Stimulated activated CD4-positive, alpha-beta T cell treated with anti-CD3 and anti-CD28 coated beads, Interleukin-1b, Interleukin-23, amount 100 ng/mL, for 4 hours (primary cell): Measurements from ENCODE around the gene INPP4A.
"Not testable (repeated sequence)": the region's sequence is repeated elsewhere in the genome, so short reads cannot be mapped to it uniquely, and the experiment has no call there.

Experiments used
- DNase-seq, 2 donors: peaks; one replicate each; pipeline ENCODE4 v3.0.0-alpha.2; 2020; ENCODE audit warnings: low read depth in 2 of 2

INPP4A gene

DNA sequence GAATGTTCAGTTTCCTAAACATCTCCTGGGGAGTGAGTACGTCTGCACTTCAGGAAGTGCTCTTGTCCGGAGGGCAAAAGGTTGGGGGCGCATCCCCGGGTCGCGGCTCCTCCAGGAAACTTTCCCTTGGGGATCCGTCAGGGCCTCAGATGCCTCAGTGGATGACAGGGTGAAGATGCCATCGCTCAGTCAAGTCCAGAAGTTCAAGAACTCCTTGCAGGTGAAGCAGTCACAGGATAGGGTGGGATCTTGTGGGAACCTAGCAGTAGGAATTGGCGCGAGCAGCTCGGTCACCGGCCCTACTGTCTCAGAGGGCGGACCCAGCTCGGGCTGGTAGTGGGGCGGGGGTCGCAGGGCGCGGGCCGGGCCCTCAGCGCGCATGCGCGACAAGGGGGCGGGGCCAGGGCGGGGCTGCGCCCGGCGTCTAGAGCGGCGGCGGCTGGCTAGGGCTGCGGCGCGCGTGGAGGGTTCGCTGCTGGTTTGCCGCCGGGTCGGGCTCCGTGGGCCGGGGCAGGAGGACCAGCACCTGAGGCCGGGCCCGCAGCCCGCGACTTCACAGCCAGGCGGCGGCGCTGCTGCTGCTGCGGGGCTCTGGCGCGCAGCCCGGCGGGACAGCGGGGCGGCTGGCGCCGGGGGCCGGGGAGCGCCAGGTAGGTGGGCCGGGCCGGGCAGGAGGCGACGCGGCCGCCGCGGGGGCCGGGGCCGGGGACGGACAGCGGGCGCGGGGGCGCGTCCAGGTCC lies at the start of gene INPP4A:
Gene INPP4A, plus strand, starts transcription at position 423 of the 741 bp plus-strand sequence. CDS start 75,191 bp downstream, outside the sequence.
- peak; percentile 78 to 82 for DNase-seq

DNA sequence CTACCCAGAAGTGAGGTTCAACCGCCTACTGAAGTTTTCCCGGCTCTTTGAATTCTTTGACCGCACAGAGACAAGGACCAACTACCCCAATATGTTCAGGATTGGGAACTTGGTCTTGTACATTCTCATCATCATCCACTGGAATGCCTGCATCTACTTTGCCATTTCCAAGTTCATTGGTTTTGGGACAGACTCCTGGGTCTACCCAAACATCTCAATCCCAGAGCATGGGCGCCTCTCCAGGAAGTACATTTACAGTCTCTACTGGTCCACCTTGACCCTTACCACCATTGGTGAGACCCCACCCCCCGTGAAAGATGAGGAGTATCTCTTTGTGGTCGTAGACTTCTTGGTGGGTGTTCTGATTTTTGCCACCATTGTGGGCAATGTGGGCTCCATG lies 48.7 kb upstream of the INPP4A start:
- DNase-seq: no peak

DNA sequence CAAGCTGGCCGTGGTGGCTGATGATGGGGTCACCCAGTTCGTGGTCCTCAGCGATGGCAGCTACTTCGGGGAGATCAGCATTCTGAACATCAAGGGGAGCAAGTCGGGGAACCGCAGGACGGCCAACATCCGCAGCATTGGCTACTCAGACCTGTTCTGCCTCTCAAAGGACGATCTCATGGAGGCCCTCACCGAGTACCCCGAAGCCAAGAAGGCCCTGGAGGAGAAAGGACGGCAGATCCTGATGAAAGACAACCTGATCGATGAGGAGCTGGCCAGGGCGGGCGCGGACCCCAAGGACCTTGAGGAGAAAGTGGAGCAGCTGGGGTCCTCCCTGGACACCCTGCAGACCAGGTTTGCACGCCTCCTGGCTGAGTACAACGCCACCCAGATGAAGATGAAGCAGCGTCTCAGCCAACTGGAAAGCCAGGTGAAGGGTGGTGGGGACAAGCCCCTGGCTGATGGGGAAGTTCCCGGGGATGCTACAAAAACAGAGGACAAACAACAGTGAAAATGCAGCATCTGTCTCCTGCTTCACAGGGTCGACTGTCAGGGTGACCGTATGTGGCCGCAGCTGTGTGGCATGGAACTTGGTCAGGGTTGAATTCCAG lies 47.8 kb upstream of the INPP4A start:
- DNase-seq: no peak

DNA sequence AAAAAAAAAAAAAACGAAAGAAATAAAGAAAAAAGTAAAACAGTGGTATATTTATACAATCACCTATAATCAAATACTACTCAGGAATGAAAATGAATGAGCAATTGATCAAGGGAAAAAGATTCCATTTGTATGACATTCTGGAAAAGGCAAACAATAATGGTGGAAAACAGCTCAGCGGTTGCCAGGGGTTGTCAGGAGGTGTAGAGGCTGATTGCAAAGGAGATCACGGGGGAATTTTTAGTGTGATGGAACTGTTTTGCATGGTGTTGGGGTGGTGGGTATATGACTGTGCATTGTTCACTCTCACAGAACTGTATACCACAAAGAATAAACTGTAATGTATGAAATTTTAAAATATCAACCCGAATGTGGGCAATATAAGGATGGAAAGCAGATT lies 45.5 kb upstream of the INPP4A start:
- DNase-seq: no peak

DNA sequence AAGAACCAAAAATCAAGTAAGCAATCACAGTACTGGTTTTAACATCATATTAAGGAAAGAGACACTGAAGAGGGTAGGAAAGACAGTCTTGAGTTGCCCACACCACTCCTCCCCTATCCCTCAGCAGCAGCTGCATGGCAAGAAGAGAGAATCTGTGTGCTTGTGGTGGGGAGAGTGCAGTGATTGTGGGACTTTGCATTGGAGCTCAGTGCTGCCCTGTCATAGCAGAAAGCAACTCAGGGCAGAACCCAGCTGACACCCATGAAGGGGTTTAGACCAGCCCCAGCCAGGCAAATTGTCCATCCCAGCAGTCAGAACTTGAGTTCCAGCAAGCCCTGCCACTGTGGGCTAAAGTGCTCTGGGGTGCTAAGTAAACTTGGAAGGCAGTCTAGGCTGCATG lies 40.8 kb upstream of the INPP4A start:
- no peak for DNase-seq

DNA sequence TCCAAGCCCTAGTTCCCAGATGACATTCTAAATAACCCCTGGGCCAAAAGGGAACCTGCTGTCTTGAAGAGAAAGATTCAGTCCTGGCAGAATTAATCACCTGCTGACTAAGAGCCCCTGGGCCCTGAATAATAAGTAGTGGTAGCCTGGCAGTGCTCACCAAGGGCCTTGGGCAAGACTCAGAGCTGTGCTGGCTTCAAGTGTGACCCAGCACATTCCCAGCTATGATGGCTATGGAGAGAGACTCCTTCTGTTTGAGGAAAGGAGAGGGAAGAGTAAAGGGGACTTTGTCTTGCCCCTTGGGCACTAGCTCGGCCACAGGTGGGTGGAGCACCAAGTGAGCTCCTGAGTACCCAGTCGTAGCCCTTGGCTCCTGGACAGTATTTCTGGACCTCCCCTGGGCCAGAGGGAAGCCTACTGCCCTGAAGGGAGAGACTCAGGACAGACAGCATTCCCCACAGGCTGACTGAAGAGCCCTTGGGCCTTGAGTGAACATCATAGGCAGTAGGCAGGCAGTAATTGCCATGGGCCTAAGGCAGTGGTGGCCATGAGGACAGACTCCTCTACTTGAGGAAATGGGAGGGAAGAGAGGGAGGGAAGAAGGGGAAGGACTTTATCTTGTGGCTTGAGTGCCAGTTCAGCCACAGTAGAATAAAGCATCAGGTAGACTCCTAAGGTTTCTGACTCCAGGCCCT lies 40.0 kb upstream of the INPP4A start:
- DNase-seq: no peak

DNA sequence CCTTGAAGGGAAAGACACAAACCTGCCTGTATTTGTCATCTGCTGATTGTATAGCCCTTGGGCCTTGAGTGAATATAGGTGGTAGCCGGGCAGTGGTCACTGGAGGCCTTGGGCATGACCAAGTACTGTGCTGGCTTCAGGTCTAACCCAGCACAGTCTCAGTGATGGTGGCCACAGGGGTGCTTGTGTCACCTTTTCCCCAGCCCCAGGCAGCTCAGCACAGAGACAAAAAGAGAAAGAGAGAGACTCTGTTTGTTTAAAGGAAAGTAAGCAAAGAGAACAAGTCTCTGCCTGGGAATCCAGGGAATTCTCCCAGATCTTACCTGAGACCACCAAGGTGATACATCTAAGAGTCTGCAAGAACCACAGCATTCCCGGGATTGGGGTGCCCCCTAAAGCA lies 39.4 kb upstream of the INPP4A start:
- DNase-seq: no peak

DNA sequence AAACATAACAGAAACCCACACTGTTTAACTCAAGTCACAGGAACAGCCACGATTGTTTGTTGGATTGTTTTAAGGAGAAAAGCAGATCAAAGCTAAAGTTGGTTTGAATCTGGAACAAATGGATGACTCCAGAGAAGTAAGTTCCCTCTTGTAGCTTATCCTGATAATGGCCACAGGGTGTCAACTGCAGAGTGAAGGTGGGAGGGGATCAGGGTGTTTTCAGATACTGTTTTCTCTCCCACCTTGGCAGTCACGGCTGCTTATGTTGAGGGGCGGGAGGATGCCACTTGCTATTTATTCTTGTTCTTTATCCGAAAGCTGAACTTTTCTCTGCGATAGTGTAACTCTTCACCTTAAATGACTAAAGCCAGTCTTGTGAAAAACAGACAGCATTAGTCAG lies 36.5 kb upstream of the INPP4A start:
- no peak for DNase-seq

DNA sequence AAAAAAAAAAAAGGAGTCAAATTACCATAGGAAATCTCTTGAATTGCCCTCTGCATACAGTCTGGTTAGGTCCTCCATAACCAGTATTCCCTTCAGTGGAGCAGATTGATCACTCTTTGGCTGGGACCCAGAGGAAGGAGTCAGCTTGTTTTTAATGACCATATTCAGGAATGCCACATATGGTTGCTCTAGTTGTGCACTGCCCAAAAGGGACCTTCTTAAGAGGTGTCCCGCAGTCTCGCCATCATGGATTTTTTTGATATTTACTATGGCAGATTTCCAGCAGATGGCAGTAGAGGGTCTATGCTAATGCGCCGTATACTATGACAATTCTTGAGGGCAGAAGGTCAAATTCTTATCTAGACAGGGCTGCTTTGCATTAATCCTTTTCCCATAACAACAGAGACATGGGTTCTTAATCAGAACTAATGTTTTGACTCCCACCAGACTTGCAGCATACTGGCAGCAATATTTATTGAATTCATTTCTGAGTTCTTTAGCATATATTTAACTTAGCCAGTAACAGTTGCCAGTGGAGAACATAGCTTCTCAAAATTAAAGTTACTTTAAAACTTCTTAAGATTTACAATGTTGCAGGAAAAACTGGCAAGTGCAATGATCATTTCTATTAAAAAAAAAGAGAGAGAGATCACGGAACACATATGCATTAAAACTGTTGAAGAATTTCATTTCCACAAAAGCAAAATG lies 31.8 kb upstream of the INPP4A start:
- DNase-seq: peak in 1 of 2 donors; percentile 61

DNA sequence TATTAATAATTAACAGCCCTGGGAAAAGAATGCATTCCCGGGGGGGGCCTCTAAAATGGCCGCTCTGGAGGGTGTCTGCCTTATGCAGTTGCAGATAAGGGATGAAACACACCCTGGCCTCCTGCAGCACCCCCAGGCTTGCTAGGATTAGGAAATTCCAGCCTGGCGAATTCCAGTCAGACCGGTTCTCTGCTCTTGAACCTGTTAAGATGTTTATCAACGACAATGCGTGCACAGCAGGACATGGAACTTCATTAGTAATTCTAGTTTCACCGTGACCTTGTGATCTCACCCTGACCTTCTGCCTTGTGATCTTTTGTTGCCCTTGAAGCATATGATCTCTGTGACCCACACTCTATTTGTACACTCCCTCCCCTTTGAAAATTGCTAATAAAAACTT lies 30.4 kb upstream of the INPP4A start:
- not testable (repeated sequence) for DNase-seq

DNA sequence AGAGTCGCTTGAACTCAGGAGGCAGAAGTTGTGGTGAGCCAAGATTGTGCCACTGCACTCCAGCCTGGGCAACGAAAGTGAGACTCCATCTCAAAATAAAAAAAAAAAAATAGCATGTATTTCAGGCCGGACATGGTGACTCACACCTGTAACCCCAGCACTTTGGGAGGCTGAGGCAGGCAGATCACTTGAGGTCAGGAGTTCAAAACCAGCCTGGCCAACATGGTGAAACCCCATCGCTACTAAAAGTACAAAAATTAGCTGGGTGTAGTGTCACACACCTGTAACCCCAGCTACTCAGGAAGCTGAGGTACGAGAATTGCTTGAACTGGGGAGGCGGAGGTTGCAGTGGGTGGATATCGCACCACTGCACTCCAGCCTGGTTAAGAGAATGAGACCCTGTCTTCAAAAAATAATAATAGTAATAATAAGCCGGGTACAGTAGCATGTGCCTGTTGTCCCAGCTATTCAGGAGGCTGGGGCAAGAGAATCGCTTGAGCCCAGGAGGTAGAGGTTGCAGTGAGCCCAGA lies 28.9 kb upstream of the INPP4A start:
- DNase-seq: not testable (repeated sequence)

DNA sequence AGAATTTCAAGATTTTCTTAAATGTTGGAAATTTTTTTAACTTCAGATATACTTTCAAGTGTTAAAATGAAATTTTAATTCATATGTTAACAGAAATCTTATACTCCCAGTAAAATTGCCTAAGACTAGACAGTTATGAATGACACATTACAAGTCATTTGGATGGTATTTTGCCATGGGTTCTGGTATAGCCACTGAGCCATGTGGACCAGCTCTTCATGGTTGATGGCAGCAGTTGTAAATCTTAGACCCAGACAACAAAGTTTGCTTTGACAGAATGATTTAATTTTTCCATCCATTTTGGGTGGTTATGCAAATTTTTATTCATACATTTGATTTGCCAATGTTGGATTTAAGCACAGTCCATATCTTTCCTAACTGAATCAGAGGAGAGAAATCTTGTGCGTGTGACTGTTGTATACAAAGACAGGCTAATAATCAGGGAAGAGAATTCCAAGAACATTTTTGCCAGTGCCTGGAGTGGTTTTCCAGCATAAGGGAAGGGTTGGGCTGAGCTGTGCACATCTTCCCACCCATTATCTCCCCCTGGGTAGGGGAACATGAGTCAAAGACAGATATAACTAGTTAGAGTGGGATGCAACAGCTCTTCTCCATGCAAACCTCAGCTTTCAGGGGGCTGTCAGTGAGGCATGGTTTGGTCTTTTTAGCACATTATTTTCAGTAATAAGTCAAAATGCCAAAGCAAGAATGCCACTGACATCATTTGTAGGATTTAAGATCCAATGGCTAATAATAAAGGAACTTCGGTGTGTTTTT lies 28.1 kb upstream of the INPP4A start:
- no peak for DNase-seq

DNA sequence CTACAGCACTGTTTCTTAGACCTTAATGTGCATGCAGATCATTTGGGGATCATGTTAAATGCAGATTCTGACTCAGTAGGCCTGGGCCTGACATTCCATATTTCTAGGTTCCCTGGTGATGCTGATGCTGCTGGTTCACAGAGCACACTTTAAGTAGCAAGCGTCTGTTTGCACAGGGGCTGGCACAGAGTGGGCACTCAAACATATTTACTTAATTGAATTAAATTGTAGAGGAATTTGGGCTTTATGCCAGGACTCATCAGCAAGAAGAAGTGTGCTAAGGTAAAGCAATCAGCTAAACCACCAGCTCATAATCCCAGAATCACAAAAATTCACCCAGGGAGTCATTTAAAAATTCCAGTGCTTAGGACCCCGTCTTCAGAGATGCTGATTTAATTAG lies 25.1 kb upstream of the INPP4A start:
- no peak for DNase-seq

DNA sequence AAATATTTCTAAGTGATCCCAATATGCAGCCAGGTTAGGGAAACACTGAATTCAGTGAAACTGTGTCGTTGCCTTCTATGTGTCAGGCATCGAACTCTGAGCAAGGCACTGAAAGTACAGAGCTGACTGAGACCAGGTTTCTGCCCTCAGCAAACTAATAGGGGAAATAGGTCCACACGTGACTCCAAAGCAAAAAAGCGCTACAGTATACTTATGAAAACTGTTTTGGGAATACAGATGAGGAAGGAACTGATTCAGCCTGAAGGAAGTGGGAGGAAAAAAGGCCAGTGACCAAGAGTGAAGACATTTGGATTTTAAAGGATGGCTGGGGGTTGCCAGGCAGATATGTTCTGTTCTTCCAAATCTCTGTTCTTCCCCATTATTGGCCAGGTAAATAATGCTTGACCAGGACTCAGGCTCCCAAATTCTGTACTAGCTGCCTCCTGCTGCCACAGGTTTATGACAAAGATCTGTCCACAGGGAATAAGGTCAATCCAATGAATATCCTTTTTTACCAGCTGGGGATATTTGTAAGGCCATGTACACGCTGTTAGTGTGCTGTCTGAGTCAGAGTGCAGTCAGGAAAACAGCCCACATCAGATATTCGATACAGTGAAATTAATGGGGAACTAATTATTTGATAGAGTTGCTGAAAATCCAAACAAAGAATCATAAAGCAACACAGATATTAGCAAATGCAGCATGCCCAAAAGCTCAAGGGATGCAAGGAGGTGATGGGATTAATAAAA lies 24.5 kb upstream of the INPP4A start:
- no peak for DNase-seq

DNA sequence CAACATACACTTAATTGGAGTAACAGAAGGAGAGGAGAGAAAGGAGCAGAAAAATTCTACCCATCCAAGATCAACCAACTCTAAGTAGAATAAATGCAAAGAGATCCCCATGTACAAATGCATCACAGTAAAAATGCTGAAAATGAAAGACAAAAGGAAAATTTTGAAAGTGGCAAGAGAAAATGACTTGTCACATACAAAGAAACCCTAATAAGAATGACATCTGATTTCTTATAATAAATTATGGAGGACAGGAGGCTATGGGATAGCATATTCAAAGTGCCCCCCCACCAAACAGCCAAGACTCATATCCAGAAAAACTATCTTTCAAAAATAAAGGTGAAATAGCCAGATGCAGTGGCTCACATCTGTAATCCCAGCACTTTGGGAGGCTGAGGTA lies 22.2 kb upstream of the INPP4A start:
- DNase-seq: no peak

DNA sequence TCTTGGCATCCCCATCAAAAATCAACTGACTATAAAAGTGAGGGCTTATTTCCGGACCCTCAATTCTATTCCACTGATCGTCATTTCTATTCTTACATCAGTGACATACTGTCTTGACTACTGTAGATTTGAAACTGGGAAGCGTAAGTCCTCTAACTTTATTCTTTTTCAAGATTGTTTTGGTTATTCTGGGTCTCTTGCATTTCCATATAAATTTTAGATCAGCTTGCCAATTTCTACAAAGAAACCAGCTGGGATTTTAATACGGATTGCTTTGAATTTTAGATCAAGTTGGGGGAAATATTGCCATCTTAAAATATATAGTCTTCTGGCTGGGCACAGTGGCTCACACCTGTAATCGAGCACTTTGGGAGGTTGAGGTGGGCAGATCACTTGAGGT lies 17.9 kb upstream of the INPP4A start:
- DNase-seq: no peak

DNA sequence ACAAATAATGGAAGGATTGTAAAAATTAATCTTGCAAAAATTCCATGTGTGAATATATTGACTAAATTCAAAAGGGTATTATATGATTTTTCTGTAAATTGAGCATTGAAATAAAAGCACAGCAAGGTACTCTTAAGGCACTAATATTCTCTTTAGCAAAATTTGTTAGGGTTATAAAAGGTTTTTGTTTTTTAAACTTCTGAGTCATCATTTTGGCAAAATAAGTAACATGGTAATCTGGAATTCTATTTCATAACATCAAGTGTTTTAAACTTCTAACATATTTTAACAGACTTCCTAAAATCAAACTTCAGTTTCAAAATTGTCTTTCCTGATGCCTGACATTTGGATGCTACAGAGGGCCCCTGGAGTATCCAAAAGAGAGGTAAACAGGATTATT lies 12.5 kb upstream of the INPP4A start:
- DNase-seq: no peak

DNA sequence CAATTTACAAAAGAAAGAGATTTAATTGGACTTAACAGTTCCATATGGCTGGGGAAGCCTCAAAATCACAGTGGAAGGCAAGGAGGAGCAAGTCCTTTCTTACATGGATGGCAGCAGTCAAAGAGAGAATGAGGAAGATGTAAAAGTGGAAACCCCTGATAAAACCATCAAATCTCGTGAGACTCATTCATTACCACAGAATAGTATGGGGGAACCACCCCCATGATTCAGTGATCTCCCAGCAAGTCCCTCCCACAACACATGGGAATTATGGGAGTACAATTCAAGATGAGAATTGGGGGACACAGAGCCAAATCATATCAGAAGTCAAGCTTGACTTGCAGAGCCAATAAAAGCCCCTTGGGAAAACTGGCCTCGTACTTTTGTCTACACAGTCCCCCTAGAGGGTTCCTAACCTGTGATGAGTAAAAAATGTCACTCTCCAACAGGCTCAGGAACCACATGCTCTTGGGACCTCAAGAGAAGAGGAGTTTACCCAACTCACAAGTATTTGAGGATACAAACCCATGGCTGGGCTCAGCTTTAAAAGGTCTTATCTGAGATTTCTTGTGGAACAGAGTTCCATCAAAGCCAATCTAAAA lies 11.2 kb upstream of the INPP4A start:
- no peak for DNase-seq

DNA sequence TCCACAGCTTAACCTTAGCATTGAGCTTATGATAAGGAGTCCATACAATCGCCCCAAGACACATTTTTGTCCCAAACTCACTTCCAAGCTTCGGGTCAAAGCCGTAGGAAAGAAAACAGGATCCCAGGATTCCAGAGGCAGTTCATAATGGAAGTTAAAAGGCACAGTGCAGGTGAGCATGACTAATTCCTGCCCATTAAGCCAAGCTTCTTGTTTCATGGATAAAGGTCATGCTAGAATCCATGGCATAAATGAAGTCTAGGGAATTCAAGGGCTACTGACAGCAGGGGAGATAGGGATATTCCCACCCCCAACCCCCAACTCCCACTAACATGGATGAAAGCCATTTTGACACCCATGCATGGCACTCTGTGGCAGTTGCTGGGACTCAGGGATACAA lies 10.2 kb upstream of the INPP4A start:
- DNase-seq: no peak

DNA sequence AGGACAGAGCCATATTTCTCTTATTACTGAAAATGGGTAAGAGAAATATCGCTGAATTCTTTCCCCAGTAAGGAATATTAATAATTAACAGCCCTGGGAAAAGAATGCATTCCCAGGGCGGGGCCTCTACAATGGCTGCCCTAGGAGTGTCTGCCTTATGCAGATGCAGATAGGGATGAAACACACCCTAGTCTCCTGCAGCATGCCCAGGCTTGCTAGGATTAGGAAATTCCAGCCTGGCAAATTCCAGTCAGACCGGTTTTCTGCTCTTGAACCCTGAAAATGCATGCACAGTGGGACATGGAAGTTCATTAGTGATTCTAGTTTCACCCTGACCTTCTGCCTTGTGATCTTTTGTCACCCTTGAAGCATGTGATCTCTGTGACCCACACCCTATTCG lies 9.0 kb upstream of the INPP4A start:
- DNase-seq: not testable (repeated sequence)
